HEK293 (cell line): Measurements from ENCODE around the gene TMEM187.

Experiments used
- CTCF ChIA-PET: fragments of 350-600 bp; formaldehyde crosslinking; extraction: SDS; loops from one replicate; lab custom pipeline; 2021; ENCODE audit warnings: antibody characterized with exemption; lab: Yijun Ruan, JAX
- POLR2A ChIA-PET: fragments of 300-600 bp; formaldehyde crosslinking; extraction: SDS; loops from one replicate; lab custom pipeline; 2020; ENCODE audit warnings: antibody characterized with exemption, inconsistent platforms; lab: Yijun Ruan, JAX
- H3K27ac ChIP-seq: fragments of 200-500 bp; sonication (Bioruptor generic); 2 replicates; pipeline ENCODE4 v1.5.1; 2014; ENCODE audit warnings: low read depth, low read length, control low read depth, inconsistent platforms; ENCODE audit errors: extremely low read depth
- H3K36me3 ChIP-seq, 2 experiments: fragments of 200-500 bp in 1 of 2; sonication (Bioruptor generic) in 1 of 2; 1 replicate in 1 of 2; 2 replicates in 1 of 2; pipeline ENCODE4 v1.5.1; 2014 to 2017; ENCODE audit warnings: inconsistent platforms in 2 of 2, low read length in 2 of 2; ENCODE audit not compliant: control insufficient read depth in 2 of 2, insufficient read depth in 1 of 2
- H3K4me1 ChIP-seq: fragments of 200-500 bp; sonication (Bioruptor generic); 2 replicates; pipeline ENCODE4 v1.5.1; 2014; ENCODE audit warnings: mild to moderate bottlenecking, low read length, inconsistent platforms; ENCODE audit not compliant: control insufficient read depth, insufficient read depth
- H3K4me3 ChIP-seq: 2 replicates; pipeline ENCODE4 v1.5.1; 2011; ENCODE audit warnings: low read depth, mild to moderate bottlenecking, control low read depth, low read length, moderate library complexity
- H3K9me3 ChIP-seq: fragments of 200-500 bp; sonication (Bioruptor generic); 2 replicates; pipeline ENCODE4 v1.5.1; 2014; ENCODE audit warnings: low read depth, low read length, inconsistent platforms; ENCODE audit not compliant: control insufficient read depth, insufficient read depth
- AEBP2 ChIP-seq: fragments of 450-650 bp; formaldehyde crosslinking; IDR thresholded peaks from 2 replicates; pipeline ENCODE4 v1.5.1; 2016; ENCODE audit warnings: missing biosample characterization, missing genetic modification characterization, borderline replicate concordance
- KLF10 ChIP-seq: fragments of 450-650 bp; IDR thresholded peaks from 2 replicates; pipeline ENCODE4 v1.5.1; 2018; ENCODE audit warnings: missing biosample characterization, mild to moderate bottlenecking, missing genetic modification characterization
- KLF9 ChIP-seq: fragments of 450-650 bp; formaldehyde crosslinking; IDR thresholded peaks from 2 replicates; pipeline ENCODE4 v1.5.1; 2016; ENCODE audit warnings: missing biosample characterization, missing genetic modification characterization, low read depth
- PATZ1 ChIP-seq: fragments of 450-650 bp; formaldehyde crosslinking; IDR thresholded peaks from 2 replicates; pipeline ENCODE4 v1.5.1; 2016; ENCODE audit warnings: missing biosample characterization, missing genetic modification characterization
- SALL2 ChIP-seq: fragments of 450-650 bp; formaldehyde crosslinking; IDR thresholded peaks from 2 replicates; pipeline ENCODE4 v1.5.0; 2017; ENCODE audit warnings: missing biosample characterization, mild to moderate bottlenecking, missing genetic modification characterization, borderline replicate concordance
- TRIM28 ChIP-seq: IDR thresholded peaks from 2 replicates; pipeline ENCODE4 v1.6.1; 2011; ENCODE audit warnings: low read length, control low read depth, borderline replicate concordance
- ZBTB48 ChIP-seq: fragments of 450-650 bp; formaldehyde crosslinking; IDR thresholded peaks from 2 replicates; pipeline ENCODE4 v1.5.1; 2016; ENCODE audit warnings: missing biosample characterization, missing genetic modification characterization
- ZBTB6 ChIP-seq: fragments of 450-650 bp; formaldehyde crosslinking; IDR thresholded peaks from 2 replicates; pipeline ENCODE4 v1.5.1; 2017; ENCODE audit warnings: missing biosample characterization, missing genetic modification characterization
- ZNF202 ChIP-seq: fragments of 450-650 bp; formaldehyde crosslinking; IDR thresholded peaks from 2 replicates; pipeline ENCODE4 v1.5.1; 2016; ENCODE audit warnings: missing biosample characterization, missing genetic modification characterization, borderline replicate concordance
- ZNF248 ChIP-seq: fragments of 450-650 bp; formaldehyde crosslinking; IDR thresholded peaks from 2 replicates; pipeline ENCODE4 v1.5.1; 2017; ENCODE audit warnings: missing biosample characterization, missing genetic modification characterization
- ZNF324 ChIP-seq: fragments of 450-650 bp; formaldehyde crosslinking; IDR thresholded peaks from 2 replicates; pipeline ENCODE4 v1.5.1; 2016; ENCODE audit warnings: missing biosample characterization, missing genetic modification characterization
- ZNF366 ChIP-seq: fragments of 450-650 bp; formaldehyde crosslinking; conservative IDR thresholded peaks from 2 replicates; pipeline ENCODE4 v1.5.1; 2016; ENCODE audit warnings: missing biosample characterization, missing genetic modification characterization
- ZNF48 ChIP-seq: fragments of 450-650 bp; formaldehyde crosslinking; IDR thresholded peaks from 2 replicates; pipeline ENCODE4 v1.5.1; 2016; ENCODE audit warnings: missing biosample characterization, missing genetic modification characterization
- ZNF544 ChIP-seq: fragments of 450-650 bp; formaldehyde crosslinking; IDR thresholded peaks from 2 replicates; pipeline ENCODE4 v1.5.0; 2017; ENCODE audit warnings: missing biosample characterization, missing genetic modification characterization
- ZNF660 ChIP-seq: fragments of 450-650 bp; IDR thresholded peaks from 2 replicates; pipeline ENCODE4 v1.5.1; 2018; ENCODE audit warnings: missing biosample characterization, mild to moderate bottlenecking, missing genetic modification characterization
- ZNF747 ChIP-seq: fragments of 450-650 bp; formaldehyde crosslinking; IDR thresholded peaks from 2 replicates; pipeline ENCODE4 v1.5.1; 2016; ENCODE audit warnings: missing biosample characterization, missing genetic modification characterization
- TF ChIP-seq, protein P1 (sequence below): fragments of 450-650 bp; formaldehyde crosslinking; IDR thresholded peaks from 2 replicates; pipeline ENCODE4 v1.5.1; 2017; ENCODE audit warnings: missing biosample characterization, missing genetic modification characterization
- TF ChIP-seq, protein P2 (sequence below): fragments of 450-650 bp; formaldehyde crosslinking; IDR thresholded peaks from 2 replicates; pipeline ENCODE4 v1.5.1; 2016; ENCODE audit warnings: missing biosample characterization, missing genetic modification characterization

TMEM187 gene

GRCh38 chrX:153926858-153927671, 45.5 kb upstream of the TMEM187 start (continued):
- TF ChIP-seq PATZ1 (tag by site-specific recombination) = 0 out of 2 replicates have a peak, but pooled peaks have one; percentile 13
- TF ChIP-seq ZNF248 (tag by site-specific recombination) = no peak
- no peak for TF ChIP-seq TRIM28
- TF ChIP-seq, all 188 proteins: peak for 13

DNA sequence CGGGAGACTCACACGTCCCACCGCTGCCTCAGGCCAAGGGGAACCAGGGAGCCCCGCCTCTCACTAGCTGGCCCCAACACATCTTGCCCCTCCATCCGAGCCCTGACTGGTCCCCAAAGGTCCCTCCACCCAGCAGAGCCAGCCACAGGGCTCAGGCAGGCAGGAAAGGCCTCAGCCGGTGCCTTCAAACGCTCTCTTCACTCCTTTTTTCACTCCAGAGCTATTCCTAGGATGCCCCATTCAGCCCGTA, 45.0 kb upstream of the TMEM187 start:
- H3K36me3 ChIP-seq = peaks cover 14 to 37% of the 10 kb centered on the region in 2 experiments
- TF ChIP-seq ZBTB48 (tag by site-specific recombination) (peak; percentile 91), KLF10 (no peak), ZNF544 (tag by site-specific recombination) (no peak), ZNF366 (tag by site-specific recombination) (peak; percentile 41; the same call in 1 of the 2 replicates), SALL2 (tag by site-specific recombination) (no peak), KLF9 (tag by site-specific recombination) (peak; percentile 9; the same call in 1 of the 2 replicates), PATZ1 (tag by site-specific recombination) (0 out of 2 replicates have a peak, but pooled peaks have one; percentile 9)
- TF ChIP-seq, all 188 proteins: peak for 4
- no peaks in the 10 kb centered on the region for H3K9me3 ChIP-seq
- CTCF ChIA-PET = interaction anchor here (0.6 to 14.7 kb wide), 5 partner anchors 12 to 163 kb away, joined by 3 to 267 read pairs (median 4); partner anchors contain the start of genes PLXNB3 and RENBP
- H3K27ac ChIP-seq = peak overlapping the region; percentile 95
- peaks cover 10% of the 10 kb centered on the region for H3K4me1 ChIP-seq
- POLR2A ChIA-PET = interaction anchor here (0.7 to 4.2 kb wide), 13 partner anchors 12 to 240 kb away, joined by 3 to 67 read pairs (median 8); partner anchors contain the start of genes HCFC1, RENBP, SLC6A8 and TMEM187
- peak overlapping the region; percentile 66 for H3K4me3 ChIP-seq

DNA sequence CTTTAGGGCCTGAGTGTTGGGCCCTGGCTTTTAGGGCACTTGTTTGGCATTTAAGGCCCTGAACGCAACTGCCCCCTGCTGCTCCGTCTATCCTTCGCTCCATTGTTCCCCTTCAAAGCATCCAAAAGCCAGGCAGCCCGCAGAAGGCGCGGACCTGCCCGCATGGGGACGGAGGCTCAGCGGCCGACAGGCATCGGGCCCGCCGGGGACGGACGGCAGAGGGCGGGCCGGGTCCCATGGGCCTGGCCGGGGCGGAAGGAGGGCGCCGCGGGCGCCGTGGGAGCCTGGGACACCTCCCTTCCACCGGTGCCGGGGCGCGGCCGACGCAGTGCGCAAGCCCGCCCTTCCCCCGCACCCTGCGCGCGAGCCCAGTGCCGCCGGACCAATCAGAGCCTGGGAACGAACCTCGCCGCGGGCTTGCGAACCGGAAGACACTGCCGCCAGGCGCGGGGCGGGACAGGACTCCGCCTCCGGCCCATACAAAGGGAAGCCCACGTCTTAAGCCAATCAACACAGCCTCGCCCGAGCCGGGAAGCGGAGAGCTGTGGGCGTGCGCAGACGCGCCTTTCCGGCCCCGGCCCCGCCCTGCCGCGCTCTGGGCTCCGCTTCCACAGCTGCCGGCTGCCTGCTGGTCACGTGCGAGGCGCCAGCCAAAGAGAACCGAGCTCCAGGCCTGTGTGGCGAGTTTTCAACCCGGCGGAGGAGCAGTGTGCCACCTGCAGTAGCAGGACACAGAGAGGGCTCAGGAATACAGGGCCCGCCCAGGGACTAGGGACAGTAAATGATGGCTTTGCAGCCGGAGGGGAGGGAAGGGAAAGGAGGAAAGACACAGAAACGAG, 44.4 kb upstream of the TMEM187 start:
- H3K9me3 ChIP-seq = no peaks in the 10 kb centered on the region
- peak overlapping the region; percentile 95 for H3K27ac ChIP-seq
- H3K36me3 ChIP-seq = peaks cover 19 to 42% of the 10 kb centered on the region in 2 experiments
- H3K4me3 ChIP-seq = peak overlapping the region; percentile 66
- CTCF ChIA-PET = interaction anchor here (0.6 to 14.7 kb wide), 10 partner anchors 12 to 218 kb away, joined by 3 to 267 read pairs (median 3); partner anchors contain the start of genes PLXNB3 and RENBP
- peaks cover 10% of the 10 kb centered on the region for H3K4me1 ChIP-seq
- POLR2A ChIA-PET = interaction anchor here (0.6 to 4.2 kb wide), 34 partner anchors 9 to 457 kb away, joined by 3 to 67 read pairs (median 5); partner anchors contain the start of genes HCFC1, IDH3G, L1CAM and RENBP
- no peak for TF ChIP-seq AEBP2 (tag by site-specific recombination)
- no peak for TF ChIP-seq ZNF48 (tag by site-specific recombination)
- TF ChIP-seq, protein P1, sequence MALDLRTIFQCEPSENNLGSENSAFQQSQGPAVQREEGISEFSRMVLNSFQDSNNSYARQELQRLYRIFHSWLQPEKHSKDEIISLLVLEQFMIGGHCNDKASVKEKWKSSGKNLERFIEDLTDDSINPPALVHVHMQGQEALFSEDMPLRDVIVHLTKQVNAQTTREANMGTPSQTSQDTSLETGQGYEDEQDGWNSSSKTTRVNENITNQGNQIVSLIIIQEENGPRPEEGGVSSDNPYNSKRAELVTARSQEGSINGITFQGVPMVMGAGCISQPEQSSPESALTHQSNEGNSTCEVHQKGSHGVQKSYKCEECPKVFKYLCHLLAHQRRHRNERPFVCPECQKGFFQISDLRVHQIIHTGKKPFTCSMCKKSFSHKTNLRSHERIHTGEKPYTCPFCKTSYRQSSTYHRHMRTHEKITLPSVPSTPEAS (tag by site-specific recombination) = no peak
- TF ChIP-seq ZBTB6 = no peak; the same call in 1 of the 2 replicates
- peak; percentile 85 for TF ChIP-seq ZNF660 (tag by site-specific recombination)
- TF ChIP-seq ZNF324 (tag by site-specific recombination) = no peak
- TF ChIP-seq, protein P2, sequence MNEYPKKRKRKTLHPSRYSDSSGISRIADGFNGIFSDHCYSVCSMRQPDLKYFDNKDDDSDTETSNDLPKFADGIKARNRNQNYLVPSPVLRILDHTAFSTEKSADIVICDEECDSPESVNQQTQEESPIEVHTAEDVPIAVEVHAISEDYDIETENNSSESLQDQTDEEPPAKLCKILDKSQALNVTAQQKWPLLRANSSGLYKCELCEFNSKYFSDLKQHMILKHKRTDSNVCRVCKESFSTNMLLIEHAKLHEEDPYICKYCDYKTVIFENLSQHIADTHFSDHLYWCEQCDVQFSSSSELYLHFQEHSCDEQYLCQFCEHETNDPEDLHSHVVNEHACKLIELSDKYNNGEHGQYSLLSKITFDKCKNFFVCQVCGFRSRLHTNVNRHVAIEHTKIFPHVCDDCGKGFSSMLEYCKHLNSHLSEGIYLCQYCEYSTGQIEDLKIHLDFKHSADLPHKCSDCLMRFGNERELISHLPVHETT = no peak
- no peak for TF ChIP-seq ZNF747 (tag by site-specific recombination)
- 0 out of 2 replicates have a peak, but pooled peaks have one; percentile 38 for TF ChIP-seq TRIM28
- TF ChIP-seq ZNF202 = no peak
